ENCODE data around the gene INO80B.

Gene INO80B

DNA sequence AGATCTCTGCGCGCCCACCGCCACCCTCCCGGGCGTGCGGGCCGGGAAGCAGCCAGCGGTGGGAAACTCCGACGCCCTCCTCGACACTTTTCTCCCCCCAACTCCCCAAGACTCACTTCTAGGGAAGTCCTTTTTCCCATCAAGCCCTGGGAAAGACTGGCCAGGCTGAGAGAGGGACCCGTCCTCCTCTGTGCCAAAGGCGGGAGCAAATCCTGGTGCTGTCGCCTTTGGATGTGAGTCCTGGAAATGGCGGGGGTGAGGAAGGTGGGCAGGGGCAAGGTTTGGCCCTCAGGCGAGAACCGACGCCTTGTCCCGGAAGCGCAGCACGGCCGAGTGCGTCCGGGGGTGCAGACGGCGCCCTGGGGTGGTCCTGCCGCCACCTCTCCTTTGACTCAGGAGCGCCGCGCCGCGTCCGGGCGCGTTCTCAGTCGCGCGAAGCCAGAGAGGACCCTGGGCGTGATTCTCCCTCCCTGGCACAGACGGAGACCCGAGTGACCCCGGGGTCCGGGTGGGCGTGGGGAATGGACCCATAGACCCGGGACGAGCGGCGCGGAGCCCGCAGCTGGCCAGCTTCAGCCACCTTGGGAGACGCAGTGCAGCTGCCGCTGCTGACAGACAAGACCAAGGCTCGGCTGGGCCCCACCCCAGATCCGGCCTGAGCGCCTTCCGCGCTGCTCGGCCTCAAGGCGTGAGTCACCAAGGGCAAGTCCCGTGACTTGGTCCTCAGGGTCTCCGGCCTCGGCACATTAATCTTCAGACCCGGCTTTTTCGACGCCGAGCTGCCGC is 48.0 kb downstream of the INO80B start:
- DNase-seq (ENCODE audit: low read depth), result no peak

DNA sequence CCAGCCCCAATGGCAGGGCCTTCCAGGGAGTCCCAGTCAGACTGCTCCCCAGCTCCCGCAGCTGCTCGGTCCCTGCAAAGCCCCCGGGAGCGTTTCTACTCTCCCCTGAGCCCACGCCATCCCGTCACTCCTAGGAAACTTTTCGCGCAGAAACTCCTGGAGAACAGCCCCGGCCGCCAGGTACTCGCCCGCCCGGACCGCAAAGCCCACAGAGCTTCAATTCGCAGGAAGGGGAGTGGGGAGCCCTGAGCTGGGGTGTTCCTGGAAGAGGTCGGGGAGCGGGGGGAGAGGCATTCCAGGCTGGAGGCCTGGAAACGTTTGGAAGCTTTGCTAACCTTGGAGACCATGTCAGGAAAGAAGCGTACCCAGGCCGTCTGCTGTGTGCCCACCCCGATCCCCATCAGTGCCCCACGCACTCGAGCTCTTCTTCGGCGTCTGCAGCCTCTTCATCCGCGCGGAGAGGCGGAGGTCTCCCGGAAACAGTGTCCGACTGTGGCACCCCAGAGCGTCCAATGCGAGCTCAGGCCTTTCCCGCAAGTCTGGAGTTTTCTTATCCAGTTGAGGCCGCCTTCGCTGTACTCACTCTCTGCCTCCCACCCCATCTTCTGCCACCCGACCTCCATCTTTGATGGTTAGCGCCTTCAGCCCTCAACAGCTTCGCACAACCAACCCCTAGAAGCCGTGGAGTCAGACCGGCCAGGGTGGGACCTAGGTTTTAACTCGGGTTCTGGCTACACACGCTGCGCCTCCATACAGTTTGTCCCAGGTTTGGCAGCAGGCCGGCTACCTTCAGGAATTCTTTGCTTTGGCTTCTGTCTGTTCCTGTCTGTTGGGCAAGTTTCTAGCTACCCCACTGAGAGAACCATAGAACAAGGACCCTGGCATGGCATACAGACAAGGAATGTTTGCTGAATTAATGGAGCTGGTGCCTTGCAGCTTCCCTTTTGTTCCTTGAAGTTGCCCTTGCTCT is 48.9 kb downstream of the INO80B start:
- no peak for DNase-seq (ENCODE audit: low read depth)

DNA sequence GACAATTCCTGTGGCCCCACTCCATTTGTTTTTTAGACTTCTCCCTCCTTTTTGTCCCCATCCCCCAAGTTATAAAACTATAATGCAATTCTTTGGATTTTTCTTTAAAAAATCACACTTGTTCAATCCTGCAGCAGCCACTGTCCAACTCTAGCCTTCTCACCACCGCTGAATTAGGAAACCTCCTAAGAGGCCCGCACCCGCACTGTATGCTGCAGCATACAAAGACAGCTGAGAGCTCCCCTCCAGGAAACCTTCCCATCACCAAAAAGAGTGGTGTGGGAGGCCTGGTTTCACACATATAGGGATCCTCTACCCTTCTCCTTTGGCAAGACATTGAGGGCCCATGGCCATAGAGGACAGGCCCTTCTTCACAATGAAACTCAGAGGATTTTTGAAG is 49.7 kb downstream of the INO80B start:
- no peak for DNase-seq (ENCODE audit: low read depth)

DNA sequence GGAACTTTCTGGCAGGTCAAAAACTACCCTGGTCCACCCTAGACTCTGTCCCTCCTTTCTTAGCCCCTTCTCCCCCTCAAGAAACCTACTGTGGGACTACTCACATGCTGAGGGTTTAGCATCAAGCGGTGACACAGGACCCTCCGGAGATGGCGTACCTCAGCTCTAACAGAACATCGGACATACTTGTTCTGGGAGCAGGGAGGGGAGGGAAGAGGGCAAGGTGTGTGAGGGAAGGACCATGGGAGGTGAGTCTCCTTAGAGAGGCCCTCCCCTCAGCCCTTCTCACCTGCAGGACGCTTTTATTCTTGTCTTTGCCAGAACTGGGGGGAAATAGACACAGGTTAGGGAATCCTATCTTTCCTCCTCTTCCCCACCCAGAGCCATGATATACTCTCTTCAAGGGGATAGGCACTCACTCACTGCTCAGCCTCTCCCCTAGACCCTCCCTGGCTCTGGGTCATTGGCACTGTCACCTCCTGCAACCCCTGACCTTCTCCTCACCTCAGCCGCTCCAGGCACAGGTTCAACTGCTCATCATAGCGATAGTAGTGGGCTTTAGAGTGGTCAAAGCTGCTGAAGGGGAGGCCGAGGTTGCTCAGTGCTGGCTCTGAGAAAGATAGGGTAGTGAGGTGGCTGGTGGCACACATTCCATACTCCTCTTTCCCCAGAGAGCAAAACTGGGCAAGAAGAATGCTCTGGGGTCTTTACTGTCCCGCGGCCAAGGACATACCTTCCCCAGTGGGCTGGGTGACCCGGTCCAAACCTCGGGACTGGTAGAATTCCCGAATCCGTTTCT is 50.8 kb downstream of the INO80B start:
- DNase-seq (ENCODE audit: low read depth), result no peak

DNA sequence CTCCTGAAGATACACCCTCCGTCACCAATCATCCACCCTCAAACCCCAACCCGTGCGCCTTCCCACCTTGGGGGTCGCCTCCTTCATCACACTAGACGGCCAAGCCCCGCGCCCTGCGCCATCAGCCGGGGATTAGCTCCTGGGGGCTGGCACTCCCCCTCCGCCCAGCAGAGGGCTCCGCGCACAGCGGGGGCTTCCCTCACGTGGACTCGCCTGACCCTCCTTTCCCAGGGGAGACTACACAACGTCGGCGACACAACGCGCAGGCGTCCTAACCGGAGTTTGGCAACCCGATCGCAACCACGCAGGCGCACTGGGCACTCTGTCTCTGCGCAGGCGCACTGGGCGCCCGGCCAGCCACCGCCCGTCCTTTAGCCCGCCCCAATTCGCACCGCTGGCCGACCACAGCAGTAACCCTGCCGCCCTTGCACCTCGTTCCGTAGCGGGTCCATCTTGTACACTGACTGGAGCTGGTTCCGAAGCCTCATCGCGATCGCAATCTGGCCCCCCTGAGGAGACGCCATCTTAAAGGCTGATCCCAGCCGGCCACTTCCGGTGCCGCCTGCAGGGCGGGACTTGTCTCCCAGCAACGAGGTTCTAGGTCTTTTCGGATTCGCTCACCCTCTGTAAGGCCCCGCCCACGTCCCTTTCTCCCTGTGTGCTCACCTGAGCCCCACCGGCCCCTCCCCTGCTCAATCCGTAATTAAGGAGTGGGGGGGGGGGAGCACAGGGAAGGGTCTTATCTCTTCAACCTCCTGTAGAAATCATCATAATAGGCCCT is 52.4 kb downstream of the INO80B start, which contains the start of gene PCGF1:
PCGF1 (minus strand) TSS at position 551 of the 781 bp plus-strand sequence; CDS start at position 524, 27 bp downstream.
- peak; percentile 91 for DNase-seq (ENCODE audit: low read depth)
